ENCODE data around the gene RNF144B. TPM values are rescaled to one million over a fixed set of nuclear protein-coding genes. Genes with fewer than 3 reads are reported as not detected.

Gene RNF144B
- total RNA-seq, 2 donors from 2014 or later, result 4.2 to 4.4 TPM

DNA sequence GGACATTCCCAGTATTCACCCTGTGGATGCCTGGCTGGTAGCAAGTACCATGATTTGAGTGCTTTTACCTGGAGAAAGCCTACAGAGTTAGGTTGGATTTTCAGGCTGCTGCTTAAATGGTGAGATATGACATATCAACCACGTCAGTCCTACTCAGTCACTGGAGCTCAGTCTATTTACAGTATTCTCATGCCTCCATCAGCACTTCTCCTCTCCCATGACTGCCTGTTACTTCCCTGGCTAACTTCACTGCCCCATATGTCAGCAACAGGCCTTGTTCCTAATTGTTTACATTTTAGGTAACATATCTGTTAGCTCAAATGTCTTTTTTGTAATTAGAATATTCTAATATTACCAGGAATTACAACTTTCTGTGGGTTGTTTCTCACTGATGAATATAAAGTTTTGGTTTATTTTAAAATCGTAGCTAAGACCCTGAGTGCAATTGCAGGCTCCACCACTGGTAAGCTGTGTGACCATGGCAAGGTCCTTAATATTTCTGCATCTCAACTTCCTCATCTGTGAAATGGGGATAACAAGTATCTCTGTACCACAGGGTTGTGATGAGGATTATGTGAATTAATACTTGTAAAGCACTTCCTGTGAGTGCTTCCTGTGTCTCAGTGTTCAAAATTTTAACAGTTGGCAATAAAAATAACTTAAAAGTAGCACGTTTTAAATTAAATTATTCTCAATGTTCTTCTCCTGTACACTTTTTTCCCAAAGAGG lies 54.3 kb downstream of the RNF144B start:
- H3K9me3 ChIP-seq, result no peaks in the 10 kb centered on the region
- no peak overlapping the region for H3K4me3 ChIP-seq
- intact Hi-C loops (cut with DNase I), result no loop called here
- no peak for DNase-seq
- H3K36me3 ChIP-seq, result no peaks in the 10 kb centered on the region
- no peak overlapping the region for H3K27ac ChIP-seq
- no peak overlapping the region for H3K9ac ChIP-seq (ENCODE audit: low read depth in 2 of 2, low read length in 2 of 2)
- no peaks in the 10 kb centered on the region for H3K27me3 ChIP-seq
- TF ChIP-seq, protein P1, sequence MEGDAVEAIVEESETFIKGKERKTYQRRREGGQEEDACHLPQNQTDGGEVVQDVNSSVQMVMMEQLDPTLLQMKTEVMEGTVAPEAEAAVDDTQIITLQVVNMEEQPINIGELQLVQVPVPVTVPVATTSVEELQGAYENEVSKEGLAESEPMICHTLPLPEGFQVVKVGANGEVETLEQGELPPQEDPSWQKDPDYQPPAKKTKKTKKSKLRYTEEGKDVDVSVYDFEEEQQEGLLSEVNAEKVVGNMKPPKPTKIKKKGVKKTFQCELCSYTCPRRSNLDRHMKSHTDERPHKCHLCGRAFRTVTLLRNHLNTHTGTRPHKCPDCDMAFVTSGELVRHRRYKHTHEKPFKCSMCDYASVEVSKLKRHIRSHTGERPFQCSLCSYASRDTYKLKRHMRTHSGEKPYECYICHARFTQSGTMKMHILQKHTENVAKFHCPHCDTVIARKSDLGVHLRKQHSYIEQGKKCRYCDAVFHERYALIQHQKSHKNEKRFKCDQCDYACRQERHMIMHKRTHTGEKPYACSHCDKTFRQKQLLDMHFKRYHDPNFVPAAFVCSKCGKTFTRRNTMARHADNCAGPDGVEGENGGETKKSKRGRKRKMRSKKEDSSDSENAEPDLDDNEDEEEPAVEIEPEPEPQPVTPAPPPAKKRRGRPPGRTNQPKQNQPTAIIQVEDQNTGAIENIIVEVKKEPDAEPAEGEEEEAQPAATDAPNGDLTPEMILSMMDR (IDR thresholded peaks at IDR 0.05), result no peak
- no peaks in the 10 kb centered on the region for H3K4me1 ChIP-seq

DNA sequence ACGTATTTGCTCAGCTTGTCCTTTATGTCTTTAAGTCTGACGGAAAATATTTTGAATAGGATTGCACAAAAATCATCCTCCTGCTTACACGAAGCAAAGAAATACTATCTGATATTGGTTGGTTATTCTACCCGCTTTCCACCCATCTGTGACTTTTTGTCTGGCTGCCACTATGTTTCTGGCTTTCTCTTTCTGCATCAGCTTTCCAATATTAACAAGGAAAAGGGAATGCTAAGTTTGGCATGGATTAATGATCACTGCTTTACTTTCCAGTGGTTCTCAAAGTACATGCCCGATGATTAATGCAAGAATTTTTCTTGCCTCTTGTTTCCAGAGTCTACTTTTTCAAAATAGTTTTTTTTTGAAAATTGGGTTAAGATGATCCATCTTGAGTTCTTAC lies 57.0 kb downstream of the RNF144B start:
- Histone ChIP-seq H3K9ac (ENCODE audit: low read depth in 2 of 2, low read length in 2 of 2) (no peak overlapping the region), H3K9me3 (no peaks in the 10 kb centered on the region), H3K27me3 (no peaks in the 10 kb centered on the region), H3K27ac (no peak overlapping the region), H3K36me3 (no peaks in the 10 kb centered on the region), H3K4me3 (no peak overlapping the region), H3K4me1 (no peaks in the 10 kb centered on the region)
- TF ChIP-seq, protein P1 (IDR thresholded peaks at IDR 0.05), result no peak
- DNase-seq, result no peak
- intact Hi-C loops (cut with DNase I), result no loop called here

DNA sequence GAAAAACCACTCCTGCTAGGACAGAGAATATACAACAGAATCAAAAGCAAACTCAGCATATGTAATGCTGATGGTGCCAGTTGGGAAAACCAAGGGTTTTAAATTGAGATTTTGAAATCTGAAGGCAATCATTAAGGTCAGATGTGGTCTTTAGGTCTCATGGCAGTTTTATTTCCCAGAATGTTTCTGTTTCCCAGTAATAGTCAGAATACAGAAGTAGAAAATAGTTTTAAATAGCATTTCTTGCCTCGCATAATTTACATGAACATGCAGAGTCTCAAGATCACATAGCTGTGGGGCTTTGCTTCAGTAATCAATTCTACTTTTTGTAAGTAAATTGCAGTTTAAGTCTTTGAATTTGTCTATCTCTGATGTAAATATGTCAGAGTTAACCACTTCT lies 58.1 kb downstream of the RNF144B start:
- Histone ChIP-seq H3K27me3 (no peaks in the 10 kb centered on the region), H3K4me1 (no peaks in the 10 kb centered on the region), H3K9me3 (no peaks in the 10 kb centered on the region), H3K9ac (ENCODE audit: low read depth in 2 of 2, low read length in 2 of 2) (no peak overlapping the region), H3K36me3 (no peaks in the 10 kb centered on the region), H3K4me3 (no peak overlapping the region), H3K27ac (no peak overlapping the region)
- TF ChIP-seq, protein P1 (IDR thresholded peaks at IDR 0.05), result no peak
- intact Hi-C loops (cut with DNase I), result no loop called here
- no peak for DNase-seq

DNA sequence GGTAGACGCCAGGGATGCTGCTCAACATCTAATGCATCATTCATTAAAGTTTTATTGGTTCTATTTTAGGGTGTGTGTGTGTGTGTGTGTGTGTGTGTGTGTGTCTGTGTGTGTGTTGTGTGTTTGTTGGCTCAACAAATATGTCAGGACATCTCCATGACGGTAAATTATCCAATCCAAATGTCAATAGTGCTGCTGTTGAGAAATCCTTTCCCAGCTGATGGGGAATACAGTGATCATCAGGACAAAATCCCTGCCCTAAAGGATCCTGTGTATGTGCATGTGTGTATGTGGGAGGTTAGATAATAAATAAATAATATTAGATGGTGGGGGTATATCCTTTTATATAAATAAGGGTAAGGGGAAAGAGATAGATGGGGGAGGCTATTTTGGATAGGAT lies 59.6 kb downstream of the RNF144B start:
- Histone ChIP-seq H3K27me3 (no peaks in the 10 kb centered on the region), H3K27ac (no peak overlapping the region), H3K4me1 (no peaks in the 10 kb centered on the region), H3K36me3 (no peaks in the 10 kb centered on the region), H3K4me3 (no peak overlapping the region), H3K9ac (ENCODE audit: low read depth in 2 of 2, low read length in 2 of 2) (no peak overlapping the region), H3K9me3 (no peaks in the 10 kb centered on the region)
- DNase-seq, result no peak
- intact Hi-C loops (cut with DNase I), result no loop called here
- TF ChIP-seq, protein P1 (IDR thresholded peaks at IDR 0.05), result no peak

DNA sequence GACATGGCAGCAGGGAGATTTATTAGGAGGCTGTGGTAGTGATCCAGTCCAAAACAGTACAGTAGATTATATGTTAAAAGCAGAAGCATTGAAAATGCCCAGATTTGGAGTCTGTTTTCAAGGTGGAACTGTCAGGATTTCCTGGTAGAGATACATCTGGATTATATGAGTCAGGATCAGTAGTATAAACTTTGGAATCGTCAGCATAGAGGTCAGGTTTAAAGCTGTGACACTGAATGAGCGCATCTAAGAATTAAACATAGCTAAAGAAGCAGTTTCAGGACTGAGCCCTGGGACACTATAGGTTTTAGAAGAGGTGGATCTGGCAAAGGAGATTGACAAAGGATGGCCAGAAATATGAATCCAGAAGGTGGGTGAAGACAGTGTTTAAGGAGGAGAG lies 60.4 kb downstream of the RNF144B start:
- no peaks in the 10 kb centered on the region for H3K36me3 ChIP-seq
- no peak overlapping the region for H3K27ac ChIP-seq
- no peaks in the 10 kb centered on the region for H3K27me3 ChIP-seq
- no peak overlapping the region for H3K9ac ChIP-seq (ENCODE audit: low read depth in 2 of 2, low read length in 2 of 2)
- no peaks in the 10 kb centered on the region for H3K9me3 ChIP-seq
- H3K4me3 ChIP-seq, result no peak overlapping the region
- DNase-seq, result no peak
- intact Hi-C loops (cut with DNase I), result no loop called here
- H3K4me1 ChIP-seq, result no peaks in the 10 kb centered on the region
- TF ChIP-seq, protein P1 (IDR thresholded peaks at IDR 0.05), result no peak

Measured in colonic mucosa (tissue), 4 donors.